MM.1S (cell line): ENCODE data around the gene ARF1.

Experiments
- DNase-seq: peaks from one replicate; pipeline ENCODE4 v3.0.0-alpha.2; 2015
- H2AFZ ChIP-seq: fragments of 300-600 bp; sonication (generic); 2 replicates; pipeline ENCODE4 v1.6.0; 2016; ENCODE audit warnings: antibody characterized with exemption, low read length
- H3F3A ChIP-seq: fragments of 300-600 bp; sonication (generic); 2 replicates; pipeline ENCODE4 v1.6.1; 2016; ENCODE audit warnings: mild to moderate bottlenecking, antibody characterized with exemption, low read length, moderate library complexity, mixed read lengths; ENCODE audit not compliant: insufficient read depth
- H3K27ac ChIP-seq: fragments of 300-600 bp; sonication (generic); 2 replicates; pipeline ENCODE4 v1.5.1; 2016; ENCODE audit warnings: mild to moderate bottlenecking, low read length
- H3K27me3 ChIP-seq: fragments of 300-600 bp; sonication (generic); replicated peaks from 2 replicates; pipeline ENCODE4 v1.6.0; 2016; ENCODE audit warnings: low read length; ENCODE audit not compliant: insufficient read depth
- H3K36me3 ChIP-seq: fragments of 300-600 bp; sonication (generic); replicated peaks from 2 replicates; pipeline ENCODE4 v1.6.1; 2016; ENCODE audit warnings: mild to moderate bottlenecking, low read length, mixed read lengths; ENCODE audit not compliant: insufficient read depth
- H3K4me1 ChIP-seq: fragments of 300-600 bp; sonication (generic); 2 replicates; pipeline ENCODE4 v1.6.1; 2016; ENCODE audit warnings: low read length, mixed read lengths
- H3K4me2 ChIP-seq: fragments of 300-600 bp; sonication (generic); 2 replicates; pipeline ENCODE4 v1.6.0; 2016; ENCODE audit warnings: low read depth, low read length
- H3K4me3 ChIP-seq: fragments of 300-600 bp; sonication (generic); 2 replicates; pipeline ENCODE4 v1.5.1; 2016; ENCODE audit warnings: low read length, mixed read lengths
- H3K79me2 ChIP-seq: fragments of 300-600 bp; sonication (generic); 2 replicates; pipeline ENCODE4 v1.6.1; 2016; ENCODE audit warnings: mixed run types, low read length, mixed read lengths
- H3K9ac ChIP-seq: fragments of 300-600 bp; sonication (generic); 2 replicates; pipeline ENCODE4 v1.6.1; 2016; ENCODE audit warnings: low read length, mixed read lengths
- H3K9me2 ChIP-seq: fragments of 300-600 bp; sonication (generic); replicated peaks from 2 replicates; pipeline ENCODE4 v1.6.1; 2016; ENCODE audit warnings: mild to moderate bottlenecking, low read length, mixed read lengths; ENCODE audit not compliant: insufficient read depth
- H3K9me3 ChIP-seq: fragments of 300-600 bp; sonication (generic); replicated peaks from 2 replicates; pipeline ENCODE4 v1.6.1; 2016; ENCODE audit warnings: mild to moderate bottlenecking, low read length, mixed read lengths; ENCODE audit not compliant: insufficient read depth
- H4K20me1 ChIP-seq: fragments of 300-600 bp; sonication (generic); 2 replicates; pipeline ENCODE4 v1.6.1; 2016; ENCODE audit warnings: mild to moderate bottlenecking, low read length, moderate library complexity, mixed read lengths; ENCODE audit not compliant: insufficient read depth
- CTCF ChIP-seq: fragments of 300-600 bp; sonication (generic); IDR thresholded peaks from 2 replicates; pipeline ENCODE4 v1.5.1; 2016; ENCODE audit warnings: antibody characterized with exemption, low read length, mixed read lengths
- EZH2 ChIP-seq: fragments of 300-600 bp; sonication (generic); optimal IDR thresholded peaks from 2 replicates; pipeline ENCODE3; 2017; ENCODE audit warnings: low read depth, mild to moderate bottlenecking, antibody characterized with exemption, low read length, mixed read lengths
- EZH2phosphoT487 ChIP-seq: fragments of 300-600 bp; sonication (generic); IDR thresholded peaks from 2 replicates; pipeline ENCODE4 v1.6.1; 2018; ENCODE audit warnings: antibody characterized with exemption, low read length

ARF1 gene

GRCh38 chr1:228046421-228047182, 35.9 kb upstream of the ARF1 start:
- TF ChIP-seq CTCF = no peak
- TF ChIP-seq EZH2phosphoT487 = no peak
- no peak for TF ChIP-seq EZH2
- H3K27me3 ChIP-seq = peaks cover 13% of the 10 kb centered on the region; the same call in 1 of the 2 replicates
- H3K4me2 ChIP-seq = no peak overlapping the region

GRCh38 chr1:228047183-228047466, 35.4 kb upstream of the ARF1 start:
- no peak overlapping the region for H3K4me3 ChIP-seq
- H2AFZ ChIP-seq = no peak overlapping the region
- TF ChIP-seq CTCF = no peak
- TF ChIP-seq EZH2 = no peak
- TF ChIP-seq EZH2phosphoT487 = no peak

More at GRCh38 chr1:228046421-228047182, 35.9 kb upstream of the ARF1 start:
- Histone ChIP-seq H3K36me3 (no peaks in the 10 kb centered on the region), H3K4me1 (no peaks in the 10 kb centered on the region), H3K79me2 (no peaks in the 10 kb centered on the region), H4K20me1 (no peaks in the 10 kb centered on the region), H3K9me2 (no peaks in the 10 kb centered on the region), H2AFZ (no peak overlapping the region), H3F3A (no peaks in the 10 kb centered on the region), H3K27ac (no peak overlapping the region), H3K4me3 (no peak overlapping the region), H3K9me3 (no peaks in the 10 kb centered on the region), H3K9ac (no peak overlapping the region)
- DNase-seq = no peak

GRCh38 chr1:228048120-228048519, 34.4 kb upstream of the ARF1 start:
- Histone ChIP-seq H3K9me3 (no peaks in the 10 kb centered on the region), H3K4me1 (no peaks in the 10 kb centered on the region), H3K27me3 (peaks cover 12% of the 10 kb centered on the region; the same call in 1 of the 2 replicates), H3K27ac (no peak overlapping the region), H3K9ac (no peak overlapping the region), H4K20me1 (no peaks in the 10 kb centered on the region), H3K36me3 (no peaks in the 10 kb centered on the region), H3K4me3 (no peak overlapping the region), H3K79me2 (no peaks in the 10 kb centered on the region), H3K9me2 (no peaks in the 10 kb centered on the region), H3K4me2 (no peak overlapping the region), H2AFZ (no peak overlapping the region), H3F3A (no peaks in the 10 kb centered on the region)
- no peak for DNase-seq
- TF ChIP-seq CTCF (no peak), EZH2 (no peak), EZH2phosphoT487 (no peak)

More at GRCh38 chr1:228047183-228047466, 35.4 kb upstream of the ARF1 start:
- Histone ChIP-seq H3K9me2 (no peaks in the 10 kb centered on the region), H3K27me3 (peaks cover 12% of the 10 kb centered on the region; the same call in 1 of the 2 replicates), H3K9ac (no peak overlapping the region), H3K36me3 (no peaks in the 10 kb centered on the region), H3K9me3 (no peaks in the 10 kb centered on the region), H3K79me2 (no peaks in the 10 kb centered on the region), H3F3A (no peaks in the 10 kb centered on the region), H3K4me2 (no peak overlapping the region), H3K4me1 (no peaks in the 10 kb centered on the region), H3K27ac (no peak overlapping the region), H4K20me1 (no peaks in the 10 kb centered on the region)
- no peak for DNase-seq
